HEK293 (cell line): Measurements from ENCODE around the gene ASGR2.

ENCODE experiments used
- CTCF ChIA-PET: fragments of 350-600 bp; formaldehyde crosslinking; extraction: SDS; loops from one replicate; lab custom pipeline; 2021; ENCODE audit warnings: antibody characterized with exemption; lab: Yijun Ruan, JAX
- POLR2A ChIA-PET: fragments of 300-600 bp; formaldehyde crosslinking; extraction: SDS; loops from one replicate; lab custom pipeline; 2020; ENCODE audit warnings: antibody characterized with exemption, inconsistent platforms; lab: Yijun Ruan, JAX
- H3K27ac ChIP-seq: fragments of 200-500 bp; sonication (Bioruptor generic); 2 replicates; pipeline ENCODE4 v1.5.1; 2014; ENCODE audit warnings: low read depth, low read length, control low read depth, inconsistent platforms; ENCODE audit errors: extremely low read depth
- H3K36me3 ChIP-seq, 2 experiments: fragments of 200-500 bp in 1 of 2; sonication (Bioruptor generic) in 1 of 2; 1 replicate in 1 of 2; 2 replicates in 1 of 2; pipeline ENCODE4 v1.5.1; 2014 to 2017; ENCODE audit warnings: inconsistent platforms in 2 of 2, low read length in 2 of 2; ENCODE audit not compliant: control insufficient read depth in 2 of 2, insufficient read depth in 1 of 2
- H3K4me1 ChIP-seq: fragments of 200-500 bp; sonication (Bioruptor generic); 2 replicates; pipeline ENCODE4 v1.5.1; 2014; ENCODE audit warnings: mild to moderate bottlenecking, low read length, inconsistent platforms; ENCODE audit not compliant: control insufficient read depth, insufficient read depth
- H3K4me3 ChIP-seq: 2 replicates; pipeline ENCODE4 v1.5.1; 2011; ENCODE audit warnings: low read depth, mild to moderate bottlenecking, control low read depth, low read length, moderate library complexity
- H3K9me3 ChIP-seq: fragments of 200-500 bp; sonication (Bioruptor generic); 2 replicates; pipeline ENCODE4 v1.5.1; 2014; ENCODE audit warnings: low read depth, low read length, inconsistent platforms; ENCODE audit not compliant: control insufficient read depth, insufficient read depth
- KLF7 ChIP-seq: fragments of 450-650 bp; formaldehyde crosslinking; IDR thresholded peaks from 2 replicates; pipeline ENCODE4 v1.5.1; 2016; ENCODE audit warnings: missing biosample characterization, missing genetic modification characterization, borderline replicate concordance
- REPIN1 ChIP-seq: fragments of 450-650 bp; formaldehyde crosslinking; IDR thresholded peaks from 2 replicates; pipeline ENCODE4 v1.5.1; 2017; ENCODE audit warnings: missing biosample characterization, missing genetic modification characterization, low read depth
- SP2 ChIP-seq: fragments of 450-650 bp; formaldehyde crosslinking; IDR thresholded peaks from 2 replicates; pipeline ENCODE4 v1.5.1; 2016; ENCODE audit warnings: missing biosample characterization, missing genetic modification characterization
- SP3 ChIP-seq: fragments of 450-650 bp; formaldehyde crosslinking; IDR thresholded peaks from 2 replicates; pipeline ENCODE4 v1.5.1; 2016; ENCODE audit warnings: missing biosample characterization, missing genetic modification characterization
- ZFP3 ChIP-seq: fragments of 450-650 bp; formaldehyde crosslinking; IDR thresholded peaks from 2 replicates; pipeline ENCODE4 v1.5.1; 2016; ENCODE audit warnings: low read depth, missing biosample characterization, missing genetic modification characterization
- ZFP69B ChIP-seq: fragments of 450-650 bp; formaldehyde crosslinking; IDR thresholded peaks from 2 replicates; pipeline ENCODE4 v1.5.1; 2016; ENCODE audit warnings: missing biosample characterization, missing genetic modification characterization
- ZNF114 ChIP-seq: fragments of 450-650 bp; formaldehyde crosslinking; IDR thresholded peaks from 2 replicates; pipeline ENCODE4 v1.5.0; 2017; ENCODE audit warnings: missing biosample characterization, missing genetic modification characterization
- ZNF174 ChIP-seq: fragments of 450-650 bp; formaldehyde crosslinking; IDR thresholded peaks from 2 replicates; pipeline ENCODE4 v1.5.0; 2017; ENCODE audit warnings: missing biosample characterization, mild to moderate bottlenecking, missing genetic modification characterization
- ZNF23 ChIP-seq: fragments of 450-650 bp; formaldehyde crosslinking; IDR thresholded peaks from 2 replicates; pipeline ENCODE4 v1.5.1; 2016; ENCODE audit warnings: missing biosample characterization, missing genetic modification characterization, borderline replicate concordance
- ZNF324 ChIP-seq: fragments of 450-650 bp; formaldehyde crosslinking; IDR thresholded peaks from 2 replicates; pipeline ENCODE4 v1.5.1; 2016; ENCODE audit warnings: missing biosample characterization, missing genetic modification characterization
- ZNF544 ChIP-seq: fragments of 450-650 bp; formaldehyde crosslinking; IDR thresholded peaks from 2 replicates; pipeline ENCODE4 v1.5.0; 2017; ENCODE audit warnings: missing biosample characterization, missing genetic modification characterization
- ZNF549 ChIP-seq: fragments of 450-650 bp; IDR thresholded peaks from 2 replicates; pipeline ENCODE4 v1.5.1; 2018; ENCODE audit warnings: missing biosample characterization, missing genetic modification characterization, mild to moderate bottlenecking, inconsistent platforms, moderate library complexity
- ZNF623 ChIP-seq: fragments of 450-650 bp; formaldehyde crosslinking; IDR thresholded peaks from 2 replicates; pipeline ENCODE4 v1.5.1; 2016; ENCODE audit warnings: missing biosample characterization, missing genetic modification characterization
- ZNF747 ChIP-seq: fragments of 450-650 bp; formaldehyde crosslinking; IDR thresholded peaks from 2 replicates; pipeline ENCODE4 v1.5.1; 2016; ENCODE audit warnings: missing biosample characterization, missing genetic modification characterization
- TF ChIP-seq, protein P1 (sequence below): fragments of 450-650 bp; formaldehyde crosslinking; IDR thresholded peaks from 2 replicates; pipeline ENCODE4 v1.5.1; 2016; ENCODE audit warnings: missing biosample characterization, missing genetic modification characterization
- TF ChIP-seq, protein P2 (sequence below): fragments of 450-650 bp; formaldehyde crosslinking; IDR thresholded peaks from 2 replicates; pipeline ENCODE4 v1.5.1; 2017; ENCODE audit warnings: missing biosample characterization, missing genetic modification characterization
- TF ChIP-seq, protein P3 (sequence below): fragments of 450-650 bp; formaldehyde crosslinking; IDR thresholded peaks from 2 replicates; pipeline ENCODE4 v1.5.0; 2017; ENCODE audit warnings: missing biosample characterization, missing genetic modification characterization, borderline replicate concordance
- TF ChIP-seq, protein P4 (sequence below): sonication (generic); formaldehyde crosslinking; IDR thresholded peaks from 2 replicates; pipeline ENCODE4 v1.8.1; 2022; ENCODE audit warnings: mild to moderate bottlenecking, moderate library complexity, missing genetic modification reagents

Gene ASGR2

DNA sequence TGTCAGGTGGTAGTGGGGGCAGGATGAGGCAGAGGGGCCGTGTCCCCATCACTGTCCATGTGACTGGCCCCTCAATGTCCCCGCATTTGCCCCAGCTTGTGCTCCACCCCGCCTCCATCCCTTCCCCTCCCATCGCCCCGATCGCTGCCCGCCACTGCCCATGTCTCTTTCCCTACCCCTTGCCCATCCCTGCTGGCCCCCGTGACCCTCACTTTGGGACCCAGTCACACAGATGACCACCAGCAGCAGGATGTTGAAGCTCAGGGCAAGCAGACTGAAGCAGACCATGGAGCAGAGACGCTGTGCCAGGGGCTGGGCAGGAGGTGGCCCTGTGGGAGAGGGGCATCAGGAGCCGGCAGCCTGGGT lies 6.1 kb downstream of the ASGR2 start:
- no peaks in the 10 kb centered on the region for H3K36me3 ChIP-seq
- CTCF ChIA-PET = interaction anchor here (0.7 kb wide), 1 partner anchor 56 kb away, joined by 6 read pairs; no protein-coding TSS in a partner anchor
- TF ChIP-seq, protein P1, sequence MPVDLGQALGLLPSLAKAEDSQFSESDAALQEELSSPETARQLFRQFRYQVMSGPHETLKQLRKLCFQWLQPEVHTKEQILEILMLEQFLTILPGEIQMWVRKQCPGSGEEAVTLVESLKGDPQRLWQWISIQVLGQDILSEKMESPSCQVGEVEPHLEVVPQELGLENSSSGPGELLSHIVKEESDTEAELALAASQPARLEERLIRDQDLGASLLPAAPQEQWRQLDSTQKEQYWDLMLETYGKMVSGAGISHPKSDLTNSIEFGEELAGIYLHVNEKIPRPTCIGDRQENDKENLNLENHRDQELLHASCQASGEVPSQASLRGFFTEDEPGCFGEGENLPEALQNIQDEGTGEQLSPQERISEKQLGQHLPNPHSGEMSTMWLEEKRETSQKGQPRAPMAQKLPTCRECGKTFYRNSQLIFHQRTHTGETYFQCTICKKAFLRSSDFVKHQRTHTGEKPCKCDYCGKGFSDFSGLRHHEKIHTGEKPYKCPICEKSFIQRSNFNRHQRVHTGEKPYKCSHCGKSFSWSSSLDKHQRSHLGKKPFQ (tag by site-specific recombination) = no peak
- TF ChIP-seq, protein P2, sequence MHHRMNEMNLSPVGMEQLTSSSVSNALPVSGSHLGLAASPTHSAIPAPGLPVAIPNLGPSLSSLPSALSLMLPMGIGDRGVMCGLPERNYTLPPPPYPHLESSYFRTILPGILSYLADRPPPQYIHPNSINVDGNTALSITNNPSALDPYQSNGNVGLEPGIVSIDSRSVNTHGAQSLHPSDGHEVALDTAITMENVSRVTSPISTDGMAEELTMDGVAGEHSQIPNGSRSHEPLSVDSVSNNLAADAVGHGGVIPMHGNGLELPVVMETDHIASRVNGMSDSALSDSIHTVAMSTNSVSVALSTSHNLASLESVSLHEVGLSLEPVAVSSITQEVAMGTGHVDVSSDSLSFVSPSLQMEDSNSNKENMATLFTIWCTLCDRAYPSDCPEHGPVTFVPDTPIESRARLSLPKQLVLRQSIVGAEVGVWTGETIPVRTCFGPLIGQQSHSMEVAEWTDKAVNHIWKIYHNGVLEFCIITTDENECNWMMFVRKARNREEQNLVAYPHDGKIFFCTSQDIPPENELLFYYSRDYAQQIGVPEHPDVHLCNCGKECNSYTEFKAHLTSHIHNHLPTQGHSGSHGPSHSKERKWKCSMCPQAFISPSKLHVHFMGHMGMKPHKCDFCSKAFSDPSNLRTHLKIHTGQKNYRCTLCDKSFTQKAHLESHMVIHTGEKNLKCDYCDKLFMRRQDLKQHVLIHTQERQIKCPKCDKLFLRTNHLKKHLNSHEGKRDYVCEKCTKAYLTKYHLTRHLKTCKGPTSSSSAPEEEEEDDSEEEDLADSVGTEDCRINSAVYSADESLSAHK (tag by site-specific recombination) = no peak
- TF ChIP-seq ZNF114 (tag by site-specific recombination) = no peak
- no peak for TF ChIP-seq ZNF23 (tag by site-specific recombination)
- no peak for TF ChIP-seq ZNF544 (tag by site-specific recombination)
- TF ChIP-seq, protein P3, sequence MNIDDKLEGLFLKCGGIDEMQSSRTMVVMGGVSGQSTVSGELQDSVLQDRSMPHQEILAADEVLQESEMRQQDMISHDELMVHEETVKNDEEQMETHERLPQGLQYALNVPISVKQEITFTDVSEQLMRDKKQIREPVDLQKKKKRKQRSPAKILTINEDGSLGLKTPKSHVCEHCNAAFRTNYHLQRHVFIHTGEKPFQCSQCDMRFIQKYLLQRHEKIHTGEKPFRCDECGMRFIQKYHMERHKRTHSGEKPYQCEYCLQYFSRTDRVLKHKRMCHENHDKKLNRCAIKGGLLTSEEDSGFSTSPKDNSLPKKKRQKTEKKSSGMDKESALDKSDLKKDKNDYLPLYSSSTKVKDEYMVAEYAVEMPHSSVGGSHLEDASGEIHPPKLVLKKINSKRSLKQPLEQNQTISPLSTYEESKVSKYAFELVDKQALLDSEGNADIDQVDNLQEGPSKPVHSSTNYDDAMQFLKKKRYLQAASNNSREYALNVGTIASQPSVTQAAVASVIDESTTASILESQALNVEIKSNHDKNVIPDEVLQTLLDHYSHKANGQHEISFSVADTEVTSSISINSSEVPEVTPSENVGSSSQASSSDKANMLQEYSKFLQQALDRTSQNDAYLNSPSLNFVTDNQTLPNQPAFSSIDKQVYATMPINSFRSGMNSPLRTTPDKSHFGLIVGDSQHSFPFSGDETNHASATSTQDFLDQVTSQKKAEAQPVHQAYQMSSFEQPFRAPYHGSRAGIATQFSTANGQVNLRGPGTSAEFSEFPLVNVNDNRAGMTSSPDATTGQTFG (tag by site-specific recombination) = no peak
- no peak for TF ChIP-seq ZFP3 (tag by site-specific recombination)
- no peak for TF ChIP-seq SP2
- no peak for TF ChIP-seq ZNF549 (tag by site-specific recombination)
- TF ChIP-seq, protein P4, sequence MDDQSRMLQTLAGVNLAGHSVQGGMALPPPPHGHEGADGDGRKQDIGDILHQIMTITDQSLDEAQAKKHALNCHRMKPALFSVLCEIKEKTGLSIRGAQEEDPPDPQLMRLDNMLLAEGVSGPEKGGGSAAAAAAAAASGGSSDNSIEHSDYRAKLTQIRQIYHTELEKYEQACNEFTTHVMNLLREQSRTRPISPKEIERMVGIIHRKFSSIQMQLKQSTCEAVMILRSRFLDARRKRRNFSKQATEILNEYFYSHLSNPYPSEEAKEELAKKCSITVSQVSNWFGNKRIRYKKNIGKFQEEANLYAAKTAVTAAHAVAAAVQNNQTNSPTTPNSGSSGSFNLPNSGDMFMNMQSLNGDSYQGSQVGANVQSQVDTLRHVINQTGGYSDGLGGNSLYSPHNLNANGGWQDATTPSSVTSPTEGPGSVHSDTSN (CRISPR knock-in tag) = no peak
- TF ChIP-seq KLF7 (tag by site-specific recombination) = no peak
- TF ChIP-seq ZFP69B (tag by site-specific recombination) = no peak
- TF ChIP-seq ZNF174 (tag by site-specific recombination) = no peak
- no peak for TF ChIP-seq ZNF324 (tag by site-specific recombination)
- TF ChIP-seq SP3 (tag by site-specific recombination) = no peak
- no peak for TF ChIP-seq ZNF747 (tag by site-specific recombination)
- no peak for TF ChIP-seq REPIN1 (tag by site-specific recombination)
- no peak for TF ChIP-seq ZNF623 (tag by site-specific recombination)
- no peaks in the 10 kb centered on the region for H3K4me1 ChIP-seq
- H3K4me3 ChIP-seq = no peak overlapping the region
- no peak overlapping the region for H3K27ac ChIP-seq
- POLR2A ChIA-PET = interaction anchor here (0.5 kb wide), 1 partner anchor 11 kb away, joined by 3 read pairs; no protein-coding TSS in a partner anchor
- H3K9me3 ChIP-seq = no peaks in the 10 kb centered on the region
